ENCODE results near the gene VWA5B1.

GRCh38 chr1:20250340-20250989, 40.2 kb upstream of the VWA5B1 start:
- TF ChIP-seq, protein P1, sequence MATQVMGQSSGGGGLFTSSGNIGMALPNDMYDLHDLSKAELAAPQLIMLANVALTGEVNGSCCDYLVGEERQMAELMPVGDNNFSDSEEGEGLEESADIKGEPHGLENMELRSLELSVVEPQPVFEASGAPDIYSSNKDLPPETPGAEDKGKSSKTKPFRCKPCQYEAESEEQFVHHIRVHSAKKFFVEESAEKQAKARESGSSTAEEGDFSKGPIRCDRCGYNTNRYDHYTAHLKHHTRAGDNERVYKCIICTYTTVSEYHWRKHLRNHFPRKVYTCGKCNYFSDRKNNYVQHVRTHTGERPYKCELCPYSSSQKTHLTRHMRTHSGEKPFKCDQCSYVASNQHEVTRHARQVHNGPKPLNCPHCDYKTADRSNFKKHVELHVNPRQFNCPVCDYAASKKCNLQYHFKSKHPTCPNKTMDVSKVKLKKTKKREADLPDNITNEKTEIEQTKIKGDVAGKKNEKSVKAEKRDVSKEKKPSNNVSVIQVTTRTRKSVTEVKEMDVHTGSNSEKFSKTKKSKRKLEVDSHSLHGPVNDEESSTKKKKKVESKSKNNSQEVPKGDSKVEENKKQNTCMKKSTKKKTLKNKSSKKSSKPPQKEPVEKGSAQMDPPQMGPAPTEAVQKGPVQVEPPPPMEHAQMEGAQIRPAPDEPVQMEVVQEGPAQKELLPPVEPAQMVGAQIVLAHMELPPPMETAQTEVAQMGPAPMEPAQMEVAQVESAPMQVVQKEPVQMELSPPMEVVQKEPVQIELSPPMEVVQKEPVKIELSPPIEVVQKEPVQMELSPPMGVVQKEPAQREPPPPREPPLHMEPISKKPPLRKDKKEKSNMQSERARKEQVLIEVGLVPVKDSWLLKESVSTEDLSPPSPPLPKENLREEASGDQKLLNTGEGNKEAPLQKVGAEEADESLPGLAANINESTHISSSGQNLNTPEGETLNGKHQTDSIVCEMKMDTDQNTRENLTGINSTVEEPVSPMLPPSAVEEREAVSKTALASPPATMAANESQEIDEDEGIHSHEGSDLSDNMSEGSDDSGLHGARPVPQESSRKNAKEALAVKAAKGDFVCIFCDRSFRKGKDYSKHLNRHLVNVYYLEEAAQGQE (IDR thresholded peaks at IDR 0.05; ENCODE audit: insufficient replicate concordance, low read depth) = no peak
- TF ChIP-seq, protein P2, sequence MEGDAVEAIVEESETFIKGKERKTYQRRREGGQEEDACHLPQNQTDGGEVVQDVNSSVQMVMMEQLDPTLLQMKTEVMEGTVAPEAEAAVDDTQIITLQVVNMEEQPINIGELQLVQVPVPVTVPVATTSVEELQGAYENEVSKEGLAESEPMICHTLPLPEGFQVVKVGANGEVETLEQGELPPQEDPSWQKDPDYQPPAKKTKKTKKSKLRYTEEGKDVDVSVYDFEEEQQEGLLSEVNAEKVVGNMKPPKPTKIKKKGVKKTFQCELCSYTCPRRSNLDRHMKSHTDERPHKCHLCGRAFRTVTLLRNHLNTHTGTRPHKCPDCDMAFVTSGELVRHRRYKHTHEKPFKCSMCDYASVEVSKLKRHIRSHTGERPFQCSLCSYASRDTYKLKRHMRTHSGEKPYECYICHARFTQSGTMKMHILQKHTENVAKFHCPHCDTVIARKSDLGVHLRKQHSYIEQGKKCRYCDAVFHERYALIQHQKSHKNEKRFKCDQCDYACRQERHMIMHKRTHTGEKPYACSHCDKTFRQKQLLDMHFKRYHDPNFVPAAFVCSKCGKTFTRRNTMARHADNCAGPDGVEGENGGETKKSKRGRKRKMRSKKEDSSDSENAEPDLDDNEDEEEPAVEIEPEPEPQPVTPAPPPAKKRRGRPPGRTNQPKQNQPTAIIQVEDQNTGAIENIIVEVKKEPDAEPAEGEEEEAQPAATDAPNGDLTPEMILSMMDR (IDR thresholded peaks at IDR 0.05; ENCODE audit: insufficient read depth, low read length) = no peak
- TF ChIP-seq POLR2AphosphoS5 (IDR thresholded peaks at IDR 0.05; ENCODE audit: low read depth) (no peak), SPI1 (IDR thresholded peaks at IDR 0.05; ENCODE audit: borderline replicate concordance, low read depth) (no peak), GABPA (IDR thresholded peaks at IDR 0.05; ENCODE audit: low read depth) (no peak)

Measured in HL-60 (cell line).